Chondrocyte (in vitro differentiated cells): ENCODE measurements around the gene KRTAP5-2. TPM values are rescaled to one million over a fixed set of nuclear protein-coding genes. Genes with fewer than 3 reads are reported as not detected.

Source experiments
- DNase-seq: peaks from one replicate; pipeline ENCODE4 v3.0.0; 2021; ENCODE audit warnings: mixed read lengths, low spot score
- H3K27ac Mint-ChIP-seq: one replicate; pipeline ENCODE4 v1.8.0; 2021; ENCODE audit warnings: mild to moderate bottlenecking, moderate library complexity, mixed read lengths; ENCODE audit not compliant: unreplicated experiment
- H3K27me3 Mint-ChIP-seq: 2 replicates; pipeline ENCODE4 v1.8.0; 2021; ENCODE audit warnings: low read depth, mixed read lengths
- H3K36me3 Mint-ChIP-seq: 2 replicates; pipeline ENCODE4 v1.8.0; 2021; ENCODE audit warnings: low read depth, mixed read lengths
- H3K4me1 Mint-ChIP-seq: 2 replicates; pipeline ENCODE4 v1.8.0; 2021; ENCODE audit warnings: low read depth, mild to moderate bottlenecking, mixed read lengths
- H3K4me3 Mint-ChIP-seq: one replicate; pipeline ENCODE4 v1.8.0; 2021; ENCODE audit warnings: mild to moderate bottlenecking, moderate library complexity, mixed read lengths; ENCODE audit not compliant: unreplicated experiment
- H3K9me3 Mint-ChIP-seq: 2 replicates; pipeline ENCODE4 v1.8.0; 2021; ENCODE audit warnings: low read depth, mixed read lengths
- total RNA-seq: library from RNA; stranded (reverse); gene quantifications from 3 replicates; pipeline ENCODE4 v1.2.1, GENCODE V29; 2021
- TF ChIP-seq, protein P1 (sequence below): fragments of 200-600 bp; sonication (generic); IDR thresholded peaks from 2 replicates; pipeline ENCODE4 v1.5.0; 2021; ENCODE audit warnings: antibody characterized with exemption, mild to moderate bottlenecking, moderate library complexity

The KRTAP5-2 gene
- total RNA-seq, 1 donor from 2014 or later = not detected

GRCh38 chr11:1642288-1643145 lies 44.4 kb upstream of the KRTAP5-2 start:
- DNase-seq = peak; percentile 85
- no peaks in the 10 kb centered on the region for H3K36me3 Mint-ChIP-seq
- TF ChIP-seq, protein P1, sequence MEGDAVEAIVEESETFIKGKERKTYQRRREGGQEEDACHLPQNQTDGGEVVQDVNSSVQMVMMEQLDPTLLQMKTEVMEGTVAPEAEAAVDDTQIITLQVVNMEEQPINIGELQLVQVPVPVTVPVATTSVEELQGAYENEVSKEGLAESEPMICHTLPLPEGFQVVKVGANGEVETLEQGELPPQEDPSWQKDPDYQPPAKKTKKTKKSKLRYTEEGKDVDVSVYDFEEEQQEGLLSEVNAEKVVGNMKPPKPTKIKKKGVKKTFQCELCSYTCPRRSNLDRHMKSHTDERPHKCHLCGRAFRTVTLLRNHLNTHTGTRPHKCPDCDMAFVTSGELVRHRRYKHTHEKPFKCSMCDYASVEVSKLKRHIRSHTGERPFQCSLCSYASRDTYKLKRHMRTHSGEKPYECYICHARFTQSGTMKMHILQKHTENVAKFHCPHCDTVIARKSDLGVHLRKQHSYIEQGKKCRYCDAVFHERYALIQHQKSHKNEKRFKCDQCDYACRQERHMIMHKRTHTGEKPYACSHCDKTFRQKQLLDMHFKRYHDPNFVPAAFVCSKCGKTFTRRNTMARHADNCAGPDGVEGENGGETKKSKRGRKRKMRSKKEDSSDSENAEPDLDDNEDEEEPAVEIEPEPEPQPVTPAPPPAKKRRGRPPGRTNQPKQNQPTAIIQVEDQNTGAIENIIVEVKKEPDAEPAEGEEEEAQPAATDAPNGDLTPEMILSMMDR = no peak
- no peak overlapping the region for H3K27ac Mint-ChIP-seq
- peaks cover 41% of the 10 kb centered on the region for H3K27me3 Mint-ChIP-seq
- H3K4me1 Mint-ChIP-seq = no peaks in the 10 kb centered on the region
- no peaks in the 10 kb centered on the region for H3K9me3 Mint-ChIP-seq
- H3K4me3 Mint-ChIP-seq = no peak overlapping the region

DNA sequence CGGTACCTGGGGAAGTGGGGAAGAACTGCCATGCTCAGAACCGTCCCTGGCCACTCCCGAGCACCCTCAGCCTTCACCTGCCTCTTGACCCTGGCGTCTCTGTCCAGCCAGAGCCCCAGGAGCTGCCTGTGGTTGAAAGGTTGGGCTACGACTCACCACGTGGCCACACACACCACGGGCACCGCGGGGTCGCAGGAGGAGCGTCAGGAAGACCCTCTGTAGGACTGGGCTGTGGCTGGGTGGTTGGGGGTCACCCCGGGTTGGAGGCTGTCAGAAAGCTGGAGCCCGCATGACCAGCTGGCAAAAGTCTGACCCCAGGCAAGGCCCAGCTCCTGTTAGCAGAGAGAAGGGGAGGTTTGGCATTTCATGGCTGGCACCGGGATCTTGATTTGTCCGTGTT lies 43.0 kb upstream of the KRTAP5-2 start:
- H3K36me3 Mint-ChIP-seq = no peaks in the 10 kb centered on the region
- no peak overlapping the region for H3K4me3 Mint-ChIP-seq
- H3K27me3 Mint-ChIP-seq = peaks cover 47% of the 10 kb centered on the region
- no peaks in the 10 kb centered on the region for H3K4me1 Mint-ChIP-seq
- TF ChIP-seq, protein P1 = no peak
- no peaks in the 10 kb centered on the region for H3K9me3 Mint-ChIP-seq
- no peak overlapping the region for H3K27ac Mint-ChIP-seq
- DNase-seq = peak; percentile 84

- no peaks in the 10 kb centered on the region for H3K36me3 Mint-ChIP-seq
- no peaks in the 10 kb centered on the region for H3K4me1 Mint-ChIP-seq
- DNase-seq = peak; percentile 74
- H3K27me3 Mint-ChIP-seq = peaks cover 51% of the 10 kb centered on the region
- H3K4me3 Mint-ChIP-seq = no peak overlapping the region
- TF ChIP-seq, protein P1 = peak; percentile 87
- no peak overlapping the region for H3K27ac Mint-ChIP-seq
- H3K9me3 Mint-ChIP-seq = no peaks in the 10 kb centered on the region
These were observed 42.2 kb upstream of the KRTAP5-2 start for GRCh38 chr11:1640076-1640946.

DNA sequence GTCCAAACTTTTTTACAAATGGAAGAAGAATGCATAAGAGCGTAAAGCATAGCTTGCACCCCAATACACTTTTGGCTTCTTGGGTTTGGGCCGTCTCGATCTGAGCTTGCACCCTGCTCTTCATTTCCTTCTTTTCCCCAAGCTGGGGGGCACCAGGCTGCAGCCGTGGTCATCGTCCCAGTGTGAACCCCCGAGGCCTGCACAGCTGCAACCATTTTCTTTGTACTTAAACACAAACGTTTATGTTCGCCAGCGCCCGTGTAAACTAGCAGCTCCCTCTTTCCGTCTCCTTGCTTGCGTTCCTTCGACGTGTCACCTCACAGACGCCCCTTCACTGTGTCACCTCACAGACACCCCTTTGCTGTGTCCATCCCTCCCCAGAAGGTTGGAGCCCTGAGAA lies 41.6 kb upstream of the KRTAP5-2 start:
- Mint-ChIP-seq H3K4me1 (no peaks in the 10 kb centered on the region), H3K9me3 (no peaks in the 10 kb centered on the region), H3K27me3 (peaks cover 49% of the 10 kb centered on the region), H3K36me3 (no peaks in the 10 kb centered on the region), H3K4me3 (no peak overlapping the region), H3K27ac (no peak overlapping the region)
- TF ChIP-seq, protein P1 = no peak
- DNase-seq = peak; percentile 51

- Mint-ChIP-seq H3K27ac (no peak overlapping the region), H3K36me3 (no peaks in the 10 kb centered on the region), H3K4me3 (no peak overlapping the region), H3K4me1 (no peaks in the 10 kb centered on the region), H3K27me3 (peaks cover 45% of the 10 kb centered on the region), H3K9me3 (no peaks in the 10 kb centered on the region)
- DNase-seq = peak; percentile 46
- TF ChIP-seq, protein P1 = no peak
These were observed 41.1 kb upstream of the KRTAP5-2 start for GRCh38 chr11:1639102-1639620.
